GM21515 (cell line): Measurements from ENCODE around the gene TMC3.
"Not testable (repeated sequence)": the region's sequence is repeated elsewhere in the genome, so short reads cannot be mapped to it uniquely, and the experiment has no call there.

ENCODE experiments used
- ATAC-seq: cut with Tn5 transposase; IDR thresholded peaks from one replicate; pipeline ENCODE4 v1.9.1; 2021; ENCODE audit not compliant: unreplicated experiment

The TMC3 gene

DNA sequence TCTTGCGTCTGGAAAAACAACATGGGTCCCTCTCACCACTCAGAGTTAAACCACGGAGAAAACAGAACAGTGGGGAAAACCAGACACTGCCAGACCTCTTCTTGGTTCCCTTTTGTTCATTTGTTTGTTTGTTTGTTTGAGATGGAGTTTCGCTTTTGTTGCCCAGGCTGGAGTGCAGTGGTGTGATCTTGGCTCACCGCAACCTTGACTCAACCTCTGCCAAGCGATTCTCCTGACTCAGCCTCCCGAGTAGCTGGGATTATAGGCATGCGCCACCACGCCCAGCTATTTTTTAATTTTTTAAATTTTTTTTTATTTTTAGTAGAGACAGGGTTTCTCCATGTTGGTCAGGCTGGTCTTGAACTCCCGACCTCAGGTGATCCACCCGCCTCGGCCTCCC, 25.3 kb downstream of the TMC3 start:
- not testable (repeated sequence) for ATAC-seq

- ATAC-seq: no peak
Measured at GRCh38 chr15:81347910-81348309, 26.1 kb downstream of the TMC3 start.

- no peak for ATAC-seq
Measured at GRCh38 chr15:81346611-81347010, 27.4 kb downstream of the TMC3 start.

DNA sequence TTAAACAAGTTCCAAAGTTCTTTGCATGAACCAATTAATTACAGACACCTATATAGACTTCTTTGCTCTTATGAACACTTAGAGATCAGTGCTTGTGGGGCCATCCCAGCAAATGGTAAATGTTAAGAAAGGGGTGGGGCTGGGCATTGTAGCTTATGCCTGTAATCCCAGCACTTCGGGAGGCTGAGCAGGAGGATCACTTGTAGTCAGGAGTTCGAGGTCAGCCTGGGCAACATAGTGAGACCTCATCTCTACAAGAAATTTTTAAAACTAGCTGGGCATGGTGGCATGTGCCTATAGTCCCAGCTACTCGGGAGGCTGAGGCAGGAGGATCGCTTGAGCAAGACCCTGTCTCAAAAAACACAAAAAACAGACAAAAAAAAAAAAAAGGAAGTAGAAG, 30.6 kb downstream of the TMC3 start:
- ATAC-seq: no peak

DNA sequence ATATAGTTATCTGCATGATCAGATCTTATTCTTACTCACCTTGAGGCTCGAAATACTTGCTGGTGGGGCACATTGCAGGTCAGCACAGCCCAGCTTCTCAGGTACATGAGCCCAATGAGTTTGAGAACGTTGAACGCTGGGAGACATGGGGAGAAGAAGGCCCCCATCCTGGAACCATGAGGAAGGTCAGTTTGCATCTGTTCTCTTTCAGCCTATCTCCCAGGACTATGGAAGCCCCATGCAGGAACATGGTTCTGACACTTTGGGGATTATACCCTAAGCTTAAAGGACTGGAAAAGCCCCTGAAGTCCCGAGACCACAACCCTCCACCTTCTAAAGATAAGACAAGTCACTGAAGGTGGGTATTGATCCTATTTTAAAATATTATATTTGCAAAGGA, 32.7 kb downstream of the TMC3 start:
- ATAC-seq: no peak

- no peak for ATAC-seq
Measured at GRCh38 chr15:81339851-81340250, 34.2 kb downstream of the TMC3 start.

DNA sequence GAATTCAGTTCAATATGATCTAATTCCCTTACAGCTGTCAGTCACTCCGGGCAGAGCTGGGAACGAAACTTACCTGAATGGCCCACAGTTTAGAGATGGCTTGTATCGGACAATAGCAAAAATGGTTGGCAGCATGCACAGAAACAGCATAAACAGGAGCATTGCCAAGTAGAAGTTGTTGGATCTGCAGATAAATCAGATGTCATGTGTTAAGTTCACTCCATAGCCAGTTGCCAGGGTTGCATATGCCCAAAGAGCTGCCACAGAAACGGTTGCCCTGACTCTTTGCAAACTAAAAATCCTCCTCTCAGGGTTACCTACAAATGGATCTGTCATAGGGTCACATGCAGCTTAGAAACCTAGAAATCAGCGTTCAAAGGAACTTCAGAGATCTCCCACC, 34.7 kb downstream of the TMC3 start:
- no peak for ATAC-seq

DNA sequence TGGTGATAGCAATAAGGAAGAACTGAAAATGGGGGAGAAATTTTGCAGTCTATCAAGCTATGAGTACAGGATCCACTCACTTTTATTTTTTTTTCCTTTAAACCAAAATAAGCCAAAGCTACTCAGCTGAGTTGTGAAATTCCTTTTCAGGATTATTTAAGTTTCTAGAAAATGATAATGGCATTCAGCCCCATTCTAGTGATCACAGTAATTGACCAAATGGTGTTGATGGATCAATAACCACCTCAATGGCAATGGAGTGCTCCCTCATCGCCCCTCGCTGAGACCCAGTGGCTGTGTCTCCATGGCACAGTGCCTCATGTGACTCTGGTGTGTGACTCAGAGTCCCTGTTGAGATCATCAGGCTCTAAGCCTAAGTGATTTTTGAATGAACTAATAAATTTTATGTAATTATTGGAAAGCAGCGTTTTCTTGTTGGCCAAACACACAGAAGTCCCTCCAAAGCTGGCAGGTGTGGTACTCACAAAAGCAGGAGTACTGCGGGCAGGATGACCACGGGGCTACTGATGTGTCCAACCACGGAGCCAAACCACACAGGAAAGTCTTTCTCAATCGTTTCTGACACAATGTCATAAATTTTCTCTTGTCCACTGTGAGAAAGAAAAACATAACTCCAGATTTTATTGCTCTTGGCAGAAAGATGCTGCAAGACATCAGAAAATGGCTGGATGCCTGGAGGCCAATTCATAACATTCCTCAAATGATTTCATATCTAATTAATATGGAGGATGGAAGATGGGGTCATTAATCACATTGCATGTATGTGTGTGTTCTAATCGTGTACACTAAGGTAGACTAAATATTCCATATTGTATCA, 35.6 kb downstream of the TMC3 start:
- no peak for ATAC-seq

GRCh38 chr15:81337713-81338157, 36.3 kb downstream of the TMC3 start:
- no peak for ATAC-seq

- no peak for ATAC-seq
Measured at GRCh38 chr15:81337241-81337640, 36.8 kb downstream of the TMC3 start.

DNA sequence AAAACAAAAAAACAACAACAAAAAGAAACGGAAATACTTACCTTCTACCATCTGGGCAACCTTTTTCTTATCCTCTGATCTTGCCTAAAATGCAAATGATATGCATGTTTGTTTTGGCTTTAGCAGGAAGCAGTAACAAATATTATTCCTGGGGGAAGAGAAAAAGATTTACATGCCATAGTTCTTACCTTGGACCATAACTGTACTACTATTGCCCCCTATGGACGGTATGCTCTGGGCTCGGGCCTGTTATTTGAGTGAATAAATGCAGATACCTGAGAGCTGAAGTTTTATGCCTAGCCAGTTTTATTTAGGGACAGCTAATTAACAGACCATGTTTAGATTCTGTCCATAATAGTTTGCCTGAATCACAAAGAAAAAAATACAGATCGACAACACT, 37.4 kb downstream of the TMC3 start:
- ATAC-seq: no peak

DNA sequence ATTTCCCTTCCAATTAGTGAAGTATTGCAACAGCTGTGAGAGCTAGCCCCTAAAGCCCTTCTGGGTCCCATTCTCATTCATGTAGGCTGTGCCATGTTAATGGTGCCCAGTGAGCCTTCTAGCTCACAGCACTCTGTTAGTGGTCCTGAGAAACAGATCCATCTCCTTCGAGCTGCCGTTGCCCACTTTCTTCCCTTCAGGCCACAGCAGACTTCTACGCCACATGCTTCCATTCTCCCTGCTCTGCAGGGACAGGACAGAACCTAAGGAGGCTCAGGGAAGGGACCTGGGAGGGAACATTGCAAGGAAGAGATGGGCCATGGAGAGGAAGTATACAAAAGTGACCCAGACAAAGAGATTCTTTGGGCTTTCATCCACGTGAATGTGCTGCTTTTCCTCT, 38.4 kb downstream of the TMC3 start:
- no peak for ATAC-seq

- no peak for ATAC-seq
Measured at GRCh38 chr15:81334768-81335435, 39.1 kb downstream of the TMC3 start.

- no peak for ATAC-seq
Measured at GRCh38 chr15:81333363-81333762, 40.6 kb downstream of the TMC3 start.

- ATAC-seq: no peak
Measured at GRCh38 chr15:81332326-81332725, 41.7 kb downstream of the TMC3 start.

- no peak for ATAC-seq
Measured at GRCh38 chr15:81331600-81331999, 42.4 kb downstream of the TMC3 start.

DNA sequence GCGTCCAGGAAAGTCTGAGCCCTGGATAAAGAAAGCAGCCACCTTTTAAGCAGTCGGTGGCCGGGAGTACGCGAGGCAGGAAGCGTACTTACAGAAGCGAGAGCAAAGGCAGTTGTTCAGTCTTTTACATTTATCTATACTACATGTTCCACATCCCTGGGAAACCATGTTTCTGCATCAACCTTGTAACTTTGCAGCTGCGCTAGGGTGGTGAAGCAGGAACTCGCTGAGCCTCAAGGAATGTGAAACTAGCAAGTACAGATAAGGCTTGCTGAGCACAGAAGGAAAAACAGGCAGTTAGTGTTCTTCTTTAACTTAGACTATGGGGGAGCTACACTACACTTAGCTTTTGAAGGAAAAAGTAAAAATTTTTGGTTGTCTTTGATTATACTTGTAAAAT, 42.9 kb downstream of the TMC3 start:
- ATAC-seq: not testable (repeated sequence)

DNA sequence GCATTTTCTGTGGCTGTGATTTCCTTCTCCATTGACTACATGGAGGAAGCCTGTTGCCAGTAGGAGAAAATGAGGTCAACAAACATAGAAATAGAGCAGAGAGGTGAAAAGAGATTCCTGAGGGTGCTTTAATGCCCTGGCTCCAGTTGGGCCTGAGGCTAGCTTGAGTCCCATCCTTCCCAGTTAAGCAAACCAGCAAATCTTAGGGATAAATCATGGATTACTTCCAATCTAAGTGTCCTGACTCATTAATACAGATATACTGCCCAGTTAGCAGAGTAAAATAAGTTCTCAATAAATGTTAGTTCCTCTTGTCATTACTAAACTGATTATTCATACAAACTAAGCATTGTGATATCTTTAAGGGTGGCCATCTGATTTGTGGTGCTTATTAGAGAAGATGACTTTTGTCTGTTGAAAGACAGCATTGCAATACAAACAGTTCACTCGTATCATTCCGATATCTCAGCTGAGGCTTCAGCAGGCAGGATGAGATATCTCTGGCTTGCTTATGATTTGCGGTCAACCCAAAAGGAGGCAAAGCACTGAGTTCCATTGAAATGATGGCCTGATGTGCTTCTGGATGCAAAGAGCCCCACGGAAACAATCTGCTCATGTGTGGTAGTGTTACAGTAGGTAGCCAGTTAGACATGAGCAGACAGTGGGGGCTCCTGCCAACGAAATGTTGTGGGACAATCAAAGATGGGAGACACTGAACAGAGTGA, 43.5 kb downstream of the TMC3 start:
- ATAC-seq: no peak

DNA sequence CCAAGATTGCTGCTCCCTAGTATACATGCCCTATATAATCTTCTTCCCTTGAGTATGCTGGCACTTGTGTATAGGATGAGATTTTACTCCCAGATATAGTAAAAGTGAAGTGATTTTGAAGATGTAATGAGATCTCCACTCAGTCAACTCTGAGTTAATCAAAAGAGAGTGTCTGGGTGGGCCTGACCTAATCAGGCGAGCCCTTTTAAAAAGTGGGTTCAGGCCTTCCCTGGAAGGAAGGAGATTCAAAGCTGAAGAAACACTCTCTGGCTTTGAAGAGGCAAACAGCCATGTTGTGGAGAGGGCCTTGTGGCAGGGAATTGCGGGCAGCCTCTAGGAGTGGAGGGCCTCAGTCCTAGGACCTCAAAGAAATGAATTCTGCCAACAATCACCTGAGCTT, 44.6 kb downstream of the TMC3 start:
- no peak for ATAC-seq

DNA sequence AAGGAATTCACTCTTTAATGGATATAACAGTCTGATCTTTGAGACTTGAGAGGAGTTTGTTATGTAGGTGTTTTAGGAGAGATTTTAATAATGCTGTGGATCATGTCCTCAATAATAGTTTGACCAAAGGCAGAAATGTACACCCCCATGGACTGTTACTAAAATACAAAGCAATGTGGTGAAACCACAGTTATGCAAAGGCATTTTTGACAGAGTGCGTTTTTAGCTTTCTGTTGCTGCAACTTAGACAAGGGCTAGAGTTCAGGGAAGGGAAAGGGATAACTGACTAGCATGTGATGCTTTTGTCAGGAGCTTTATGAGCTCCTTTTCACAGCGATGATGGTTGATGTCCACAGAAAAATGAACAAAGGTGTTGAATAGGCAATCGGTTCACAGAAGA, 46.5 kb downstream of the TMC3 start:
- ATAC-seq: no peak

DNA sequence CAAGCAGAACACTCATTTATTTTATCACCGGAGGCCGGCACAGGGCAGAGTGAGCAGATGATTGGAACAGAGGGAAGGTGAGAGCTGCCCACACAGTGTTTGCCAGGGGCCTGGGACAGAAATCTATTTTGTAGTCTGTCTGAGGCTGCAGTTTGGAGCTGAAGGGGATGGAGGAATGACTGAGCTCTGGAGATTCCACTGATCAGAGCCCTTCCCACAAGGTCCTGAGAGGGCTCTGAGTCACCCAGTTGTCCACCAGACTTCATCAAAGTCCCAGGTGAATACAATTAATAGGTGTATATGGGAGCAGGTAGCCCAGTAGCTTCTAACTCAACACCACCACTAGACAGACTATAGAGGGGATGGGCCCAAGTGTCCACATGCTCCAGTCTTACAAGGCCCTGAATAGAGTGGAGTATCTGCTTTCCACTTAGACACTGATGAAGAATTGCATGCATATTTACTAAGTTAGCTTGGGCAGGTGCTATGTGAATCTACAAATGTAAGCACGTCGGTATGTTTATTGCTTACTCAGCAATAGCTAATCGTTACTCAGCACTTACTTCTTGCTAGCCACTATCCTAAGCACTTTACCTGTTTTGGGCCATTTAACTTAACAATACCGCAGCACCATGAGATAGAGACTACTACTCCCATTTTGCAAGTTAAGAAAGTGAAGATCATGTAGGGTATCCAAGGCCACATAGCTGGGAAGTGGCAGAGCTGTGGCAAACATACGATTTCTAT, 47.4 kb downstream of the TMC3 start:
- ATAC-seq: no peak
